ENCODE measurements around the gene DGCR6L. TPM values are rescaled to one million over a fixed set of nuclear protein-coding genes. Genes with fewer than 3 reads are reported as not detected.

Gene DGCR6L
- total and polyA plus RNA-seq, 2 experiments from 2014 or later: 84.6 to 111 TPM

DNA sequence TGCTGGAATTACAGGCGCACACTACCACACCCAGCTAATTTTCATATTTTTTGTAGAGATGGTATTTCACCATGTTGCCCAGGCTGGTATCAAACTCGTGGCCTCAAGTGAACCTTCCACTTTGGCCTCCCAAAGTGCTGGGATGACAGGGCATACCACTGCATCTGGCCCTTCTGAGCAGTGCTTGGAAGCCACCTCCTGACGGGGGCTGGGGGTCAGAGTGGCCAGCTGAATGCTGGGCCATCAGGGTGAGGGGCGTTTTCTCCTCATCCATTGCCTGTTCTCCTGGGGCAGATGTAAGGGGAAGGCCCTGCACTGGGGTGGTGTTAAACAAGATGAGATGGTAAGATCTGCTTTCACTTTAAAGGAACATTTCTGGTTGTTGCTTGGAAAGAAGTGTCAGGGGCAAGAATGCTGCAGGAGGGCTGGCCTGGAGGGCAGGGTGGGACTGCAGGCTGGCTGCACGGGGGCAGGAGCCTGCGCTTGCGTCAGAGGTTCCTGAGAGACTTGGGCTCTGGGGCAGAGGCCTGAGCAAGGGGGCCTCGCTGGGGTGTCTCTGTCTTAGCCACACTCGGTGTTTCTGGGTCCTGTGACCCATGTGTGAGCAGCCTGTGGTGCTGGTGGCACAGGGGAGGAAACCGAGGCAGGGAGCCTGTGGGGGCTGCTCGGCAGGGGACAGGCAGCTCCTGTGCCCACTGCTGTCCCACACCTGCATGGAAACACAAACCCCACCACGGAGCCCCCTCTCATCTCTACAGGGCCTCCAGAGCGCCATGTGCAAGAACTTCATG lies 17.2 kb downstream of the DGCR6L start:
- H3K79me2 ChIP-seq (ENCODE audit: insufficient read depth): no peaks in the 10 kb centered on the region
- no peaks in the 10 kb centered on the region for H3K9me3 ChIP-seq (ENCODE audit: low read depth)
- H3K9ac ChIP-seq: no peak overlapping the region
- DNase-seq: no peak
- no peak for TF ChIP-seq EZH2 (IDR thresholded peaks at IDR 0.05; ENCODE audit: insufficient read depth, poor library complexity, severe bottlenecking)
- TF ChIP-seq EZH2phosphoT487 (IDR thresholded peaks at IDR 0.05; ENCODE audit: insufficient read depth, low read depth): no peak
- no peaks in the 10 kb centered on the region for H3F3A ChIP-seq (ENCODE audit: insufficient read depth)
- no peaks in the 10 kb centered on the region for H3K4me1 ChIP-seq (ENCODE audit: insufficient read depth)
- no peaks in the 10 kb centered on the region for H4K20me1 ChIP-seq (ENCODE audit: insufficient read depth)
- 56% methylated on average over 12 to 13 of the region's 13 CpGs for WGBS, 2 experiments (ENCODE audit: low coverage in 1 of 2, low lambda C conversion rate in 2 of 2, missing lambda C conversion rate in 2 of 2)
- H3K4me3 ChIP-seq: no peak overlapping the region
- no peaks in the 10 kb centered on the region for H3K9me2 ChIP-seq (ENCODE audit: insufficient read depth)
- H3K27me3 ChIP-seq (replicated peaks; ENCODE audit: insufficient read depth): no peaks in the 10 kb centered on the region; the same call in 1 of the 2 replicates
- H3K4me2 ChIP-seq (ENCODE audit: unreplicated experiment): no peak overlapping the region
- in situ Hi-C loops (cut with MboI): no loop called here
- no peaks in the 10 kb centered on the region for H3K36me3 ChIP-seq (ENCODE audit: low read depth)
- H3K27ac ChIP-seq: no peak overlapping the region
- H2AFZ ChIP-seq: no peak overlapping the region

DNA sequence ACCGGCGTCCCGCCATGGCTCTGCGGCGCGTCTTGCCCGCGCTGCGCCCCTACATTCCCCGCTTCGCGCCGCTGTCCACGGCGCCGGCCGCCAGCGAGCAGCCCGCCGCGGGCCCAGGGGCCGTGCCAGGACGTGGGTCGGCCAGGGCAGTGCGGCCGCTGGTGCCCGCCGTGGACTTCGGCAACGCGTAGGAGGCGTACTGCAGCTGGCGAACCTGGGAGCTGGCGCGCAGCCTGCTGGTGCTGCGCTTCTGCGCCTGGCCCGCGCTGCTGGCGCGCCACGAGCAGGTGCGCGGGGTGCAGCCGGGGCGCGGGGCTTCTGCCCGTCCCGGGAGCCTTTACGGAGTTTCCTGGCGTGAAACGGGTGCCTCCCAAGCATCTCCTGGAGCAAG lies 20.1 kb downstream of the DGCR6L start:
- in situ Hi-C loops (cut with MboI): loop anchor here (25.0 kb wide), 1 partner anchor 312 kb away; no protein-coding TSS in a partner anchor
- peak; percentile 57 for DNase-seq
- no peaks in the 10 kb centered on the region for H3K79me2 ChIP-seq (ENCODE audit: insufficient read depth)
- TF ChIP-seq EZH2phosphoT487 (IDR thresholded peaks at IDR 0.05; ENCODE audit: insufficient read depth, low read depth): no peak
- no peak for TF ChIP-seq EZH2 (IDR thresholded peaks at IDR 0.05; ENCODE audit: insufficient read depth, poor library complexity, severe bottlenecking)
- WGBS, 2 experiments (ENCODE audit: low coverage in 1 of 2, low lambda C conversion rate in 2 of 2, missing lambda C conversion rate in 2 of 2): 1% methylated on average over 33 to 49 of the region's 52 CpGs
- no peaks in the 10 kb centered on the region; the same call in 1 of the 2 replicates for H3K27me3 ChIP-seq (replicated peaks; ENCODE audit: insufficient read depth)
- H2AFZ ChIP-seq: peak overlapping the region; percentile 52
- H3K9ac ChIP-seq: no peak overlapping the region
- H3K4me1 ChIP-seq (ENCODE audit: insufficient read depth): no peaks in the 10 kb centered on the region
- H3K36me3 ChIP-seq (ENCODE audit: low read depth): no peaks in the 10 kb centered on the region
- H3K27ac ChIP-seq: no peak overlapping the region
- H3K9me3 ChIP-seq (ENCODE audit: low read depth): no peaks in the 10 kb centered on the region
- H3F3A ChIP-seq (ENCODE audit: insufficient read depth): no peaks in the 10 kb centered on the region
- H3K4me2 ChIP-seq (ENCODE audit: unreplicated experiment): peak overlapping the region; percentile 41
- H3K9me2 ChIP-seq (ENCODE audit: insufficient read depth): no peaks in the 10 kb centered on the region
- H3K4me3 ChIP-seq: peak overlapping the region; percentile 64
- no peaks in the 10 kb centered on the region for H4K20me1 ChIP-seq (ENCODE audit: insufficient read depth)

DNA sequence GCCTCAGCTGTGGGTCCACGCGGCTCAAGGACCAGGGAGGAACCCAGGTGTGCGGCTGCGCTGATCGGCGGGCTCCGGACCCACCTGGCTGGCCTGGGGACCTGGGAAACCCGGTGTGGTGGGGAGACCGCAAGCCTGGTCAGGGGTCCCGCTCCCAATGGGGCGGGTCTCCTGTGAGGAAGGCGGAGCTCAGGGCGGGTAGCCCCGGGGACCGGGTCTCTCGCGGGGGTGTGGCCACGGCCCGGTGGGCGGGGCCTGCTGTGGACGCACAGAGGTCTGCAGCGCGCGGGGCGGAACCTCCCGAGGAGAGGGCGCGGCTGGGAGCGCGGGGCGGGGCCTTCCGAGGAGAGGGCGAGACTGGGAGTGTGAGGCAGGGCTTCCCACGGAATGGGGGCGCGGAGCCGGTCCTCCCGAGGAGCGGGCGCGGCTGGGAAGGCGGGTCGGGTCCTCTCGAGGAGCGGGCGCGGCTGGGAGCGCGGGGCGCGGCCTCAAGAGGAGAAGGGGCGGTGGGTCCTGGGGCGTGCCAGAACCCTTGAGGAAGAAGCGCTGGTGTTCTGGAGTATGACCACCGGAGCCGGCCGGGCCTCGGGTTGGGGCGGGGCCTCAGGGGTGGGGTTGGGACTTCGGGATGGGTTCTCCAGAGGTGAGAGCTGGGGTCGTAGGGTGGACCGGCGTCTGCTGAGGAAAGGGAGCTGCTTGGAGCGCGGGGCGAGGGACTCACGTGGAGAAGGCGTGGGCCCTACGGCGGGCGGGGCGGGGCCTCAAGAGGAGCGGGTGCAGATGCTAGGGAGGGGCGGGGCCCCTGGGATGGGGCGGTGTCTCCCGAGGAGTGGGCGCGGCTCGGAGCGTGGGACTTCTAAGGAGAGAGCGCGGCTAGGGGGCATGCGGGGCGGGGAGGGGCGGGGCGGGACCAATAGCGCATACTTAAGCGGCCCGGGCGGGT lies 20.8 kb downstream of the DGCR6L start:
- Histone ChIP-seq H3K9me3 (ENCODE audit: low read depth) (no peaks in the 10 kb centered on the region), H3K4me1 (ENCODE audit: insufficient read depth) (no peaks in the 10 kb centered on the region), H2AFZ (peak overlapping the region; percentile 84), H3F3A (ENCODE audit: insufficient read depth) (no peaks in the 10 kb centered on the region), H3K36me3 (ENCODE audit: low read depth) (no peaks in the 10 kb centered on the region), H3K9me2 (ENCODE audit: insufficient read depth) (no peaks in the 10 kb centered on the region), H3K79me2 (ENCODE audit: insufficient read depth) (no peaks in the 10 kb centered on the region), H3K4me2 (ENCODE audit: unreplicated experiment) (peak overlapping the region; percentile 46), H3K27ac (no peak overlapping the region), H3K9ac (no peak overlapping the region), H4K20me1 (ENCODE audit: insufficient read depth) (no peaks in the 10 kb centered on the region), H3K4me3 (peak overlapping the region; percentile 64), H3K27me3 (replicated peaks; ENCODE audit: insufficient read depth) (no peaks in the 10 kb centered on the region; the same call in 1 of the 2 replicates)
- in situ Hi-C loops (cut with MboI): loop anchor here (25.0 kb wide), 1 partner anchor 312 kb away; no protein-coding TSS in a partner anchor
- no peak for TF ChIP-seq EZH2 (IDR thresholded peaks at IDR 0.05; ENCODE audit: insufficient read depth, poor library complexity, severe bottlenecking)
- no peak for TF ChIP-seq EZH2phosphoT487 (IDR thresholded peaks at IDR 0.05; ENCODE audit: insufficient read depth, low read depth)
- WGBS, 2 experiments (ENCODE audit: low coverage in 1 of 2, low lambda C conversion rate in 2 of 2, missing lambda C conversion rate in 2 of 2): 6 to 16% methylated on average over 23 to 73 of the region's 90 CpGs
- peak; percentile 85 for DNase-seq

DNA sequence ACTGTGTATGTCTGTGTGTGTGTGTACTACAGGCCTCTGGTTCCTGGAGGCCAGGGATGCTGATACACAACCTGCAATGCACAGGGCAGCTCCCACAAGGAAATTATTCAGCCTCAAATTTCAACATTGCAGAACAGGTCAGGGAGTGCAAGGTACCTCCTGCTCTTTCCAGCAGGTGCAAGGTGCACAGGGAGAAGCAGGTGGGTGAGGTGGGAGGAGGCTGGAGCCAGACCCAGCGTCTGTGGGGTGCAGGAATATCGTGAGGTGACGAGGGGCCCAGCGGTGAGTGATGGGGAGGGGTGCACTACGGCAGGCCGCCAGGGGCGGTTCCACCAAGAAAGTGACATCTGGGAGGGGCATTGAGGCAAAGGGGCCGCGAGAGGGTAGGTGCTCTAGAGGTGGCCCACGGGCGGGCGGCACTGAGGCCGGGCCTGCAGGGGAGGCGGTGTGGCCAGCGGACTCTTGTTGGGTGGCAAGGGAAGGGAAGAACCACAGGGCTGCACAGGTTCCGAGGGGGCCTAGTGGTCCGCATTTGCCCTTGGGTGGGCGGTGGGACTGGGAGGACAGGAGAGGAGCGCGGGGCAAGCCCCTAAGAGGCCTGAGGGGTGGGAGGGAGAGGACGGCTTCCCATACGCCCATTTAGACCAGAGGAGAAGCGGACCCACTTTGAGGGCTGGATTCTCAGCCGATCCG lies 21.6 kb downstream of the DGCR6L start:
- in situ Hi-C loops (cut with MboI): loop anchor here (25.0 kb wide), 1 partner anchor 311 kb away; no protein-coding TSS in a partner anchor
- Histone ChIP-seq H3K9me2 (ENCODE audit: insufficient read depth) (no peaks in the 10 kb centered on the region), H3K79me2 (ENCODE audit: insufficient read depth) (no peaks in the 10 kb centered on the region), H3K4me3 (no peak overlapping the region), H2AFZ (no peak overlapping the region), H3K4me1 (ENCODE audit: insufficient read depth) (no peaks in the 10 kb centered on the region), H3K9me3 (ENCODE audit: low read depth) (no peaks in the 10 kb centered on the region), H3K36me3 (ENCODE audit: low read depth) (no peaks in the 10 kb centered on the region), H3K9ac (no peak overlapping the region), H4K20me1 (ENCODE audit: insufficient read depth) (no peaks in the 10 kb centered on the region), H3F3A (ENCODE audit: insufficient read depth) (no peaks in the 10 kb centered on the region), H3K27ac (no peak overlapping the region), H3K4me2 (ENCODE audit: unreplicated experiment) (no peak overlapping the region), H3K27me3 (replicated peaks; ENCODE audit: insufficient read depth) (no peaks in the 10 kb centered on the region; the same call in 1 of the 2 replicates)
- TF ChIP-seq EZH2phosphoT487 (IDR thresholded peaks at IDR 0.05; ENCODE audit: insufficient read depth, low read depth): no peak
- no peak for TF ChIP-seq EZH2 (IDR thresholded peaks at IDR 0.05; ENCODE audit: insufficient read depth, poor library complexity, severe bottlenecking)
- WGBS, 2 experiments (ENCODE audit: low coverage in 1 of 2, low lambda C conversion rate in 2 of 2, missing lambda C conversion rate in 2 of 2): 38 to 41% methylated on average over 24 to 25 of the region's 25 CpGs
- no peak for DNase-seq
